Gastroesophageal sphincter (tissue), 3 donors: Measurements from ENCODE around the gene AHSP.

Experiments
- CTCF ChIP-seq, 4 experiments: fragments of 200-600 bp in 2 of 4; fragments of 450-650 bp in 2 of 4; sonication (generic) in 1 of 4; IDR thresholded peaks; one replicate each; pipeline ENCODE4 v1.5.1; 2017 to 2019; ENCODE audit warnings: antibody characterized with exemption in 4 of 4, mild to moderate bottlenecking in 2 of 4, moderate library complexity in 2 of 4
- POLR2A ChIP-seq, 2 donors: fragments of 450-650 bp; IDR thresholded peaks; one replicate each; pipeline ENCODE4 v1.6.1; 2017; ENCODE audit warnings: antibody characterized with exemption in 2 of 2, mild to moderate bottlenecking in 2 of 2, moderate library complexity in 1 of 2
- POLR2AphosphoS5 ChIP-seq: sonication (generic); formaldehyde crosslinking; IDR thresholded peaks from one replicate; pipeline ENCODE4 v1.6.1; 2017; ENCODE audit warnings: antibody characterized with exemption

GRCh38 chr16:31527734-31528274 is at the start of gene AHSP:
- TF ChIP-seq POLR2AphosphoS5 (no peak), CTCF (IDR thresholded peaks at IDR 0.05) (no peak), POLR2A (IDR thresholded peaks at IDR 0.05) (no peak)
